Loucy (cell line): ENCODE results near the gene SMURF2.

Experiments
- H2AFZ ChIP-seq: fragments of 200-600 bp; sonication (generic); 2 replicates; pipeline ENCODE4 v1.6.0; 2016; ENCODE audit warnings: antibody characterized with exemption, mild to moderate bottlenecking, low read length, moderate library complexity
- H3F3A ChIP-seq: fragments of 200-600 bp; 2 replicates; pipeline ENCODE4 v1.6.0; 2016; ENCODE audit warnings: antibody characterized with exemption, low read depth, mild to moderate bottlenecking
- H3K27me3 ChIP-seq: fragments of 200-600 bp; sonication (generic); 2 replicates; pipeline ENCODE4 v1.6.1; 2014; ENCODE audit warnings: low read length, mild to moderate bottlenecking; ENCODE audit not compliant: insufficient read depth, poor library complexity, severe bottlenecking
- H3K36me3 ChIP-seq: fragments of 200-600 bp; sonication (generic); 2 replicates; pipeline ENCODE4 v1.6.1; 2016; ENCODE audit warnings: low read length; ENCODE audit not compliant: insufficient read depth
- H3K4me1 ChIP-seq: fragments of 200-600 bp; sonication (generic); 2 replicates; pipeline ENCODE4 v1.5.1; 2014; ENCODE audit warnings: low read length, mild to moderate bottlenecking; ENCODE audit not compliant: insufficient read depth, poor library complexity, severe bottlenecking
- H3K4me2 ChIP-seq: fragments of 200-600 bp; sonication (generic); 2 replicates; pipeline ENCODE4 v1.6.0; 2014; ENCODE audit warnings: antibody characterized with exemption, low read length, low read depth, mild to moderate bottlenecking; ENCODE audit not compliant: poor library complexity, severe bottlenecking
- H3K4me3 ChIP-seq: fragments of 200-600 bp; sonication (generic); 2 replicates; pipeline ENCODE4 v1.5.1; 2014; ENCODE audit warnings: low read length, mild to moderate bottlenecking, mixed read lengths; ENCODE audit not compliant: poor library complexity, severe bottlenecking
- H3K79me2 ChIP-seq: fragments of 200-600 bp; sonication (generic); 2 replicates; pipeline ENCODE4 v1.6.1; 2014; ENCODE audit warnings: low read length; ENCODE audit not compliant: insufficient read depth
- H3K9ac ChIP-seq: fragments of 200-600 bp; sonication (generic); 2 replicates; pipeline ENCODE4 v1.6.0; 2014; ENCODE audit warnings: mild to moderate bottlenecking, low read depth, low read length, moderate library complexity; ENCODE audit not compliant: poor library complexity, severe bottlenecking
- H3K9me2 ChIP-seq: fragments of 200-600 bp; sonication (generic); replicated peaks from 2 replicates; pipeline ENCODE4 v1.6.1; 2016; ENCODE audit warnings: low read depth, low read length, mixed read lengths
- H3K9me3 ChIP-seq: fragments of 200-600 bp; sonication (generic); 2 replicates; pipeline ENCODE4 v1.6.1; 2014; ENCODE audit warnings: mild to moderate bottlenecking, antibody characterized with exemption, low read length, low read depth; ENCODE audit not compliant: insufficient read depth
- H4K20me1 ChIP-seq: fragments of 200-600 bp; sonication (generic); 2 replicates; pipeline ENCODE4 v1.6.0; 2014; ENCODE audit warnings: antibody characterized with exemption, low read length, mild to moderate bottlenecking; ENCODE audit not compliant: insufficient read depth, poor library complexity, severe bottlenecking
- CTCF ChIP-seq: fragments of 200-600 bp; sonication (generic); conservative IDR thresholded peaks from 2 replicates; pipeline ENCODE4 v1.5.1; 2014; ENCODE audit warnings: mild to moderate bottlenecking, antibody characterized with exemption, low read length
- EZH2phosphoT487 ChIP-seq: fragments of 200-600 bp; IDR thresholded peaks from 2 replicates; pipeline ENCODE4 v1.6.1; 2018; ENCODE audit warnings: antibody characterized with exemption, mild to moderate bottlenecking, moderate library complexity, borderline replicate concordance

The SMURF2 gene

GRCh38 chr17:64661976-64662773, at the start of gene SMURF2:
Gene SMURF2, minus strand, starts transcription at chr17:64662307. Its CDS starts 427 bp downstream, at chr17:64661880.
- peaks cover 33% of the 10 kb centered on the region for H4K20me1 ChIP-seq
- no peaks in the 10 kb centered on the region for H3K36me3 ChIP-seq
- H2AFZ ChIP-seq, result peak within 1 kb of the TSS; percentile 97
- peaks cover 5% of the 10 kb centered on the region; the same call in 1 of the 2 replicates for H3F3A ChIP-seq
- H3K4me1 ChIP-seq, result peaks cover 21% of the 10 kb centered on the region
- no peaks in the 10 kb centered on the region for H3K9me2 ChIP-seq
- peak within 1 kb of the TSS; percentile 94 for H3K4me3 ChIP-seq
- H3K9ac ChIP-seq, result peak within 1 kb of the TSS; percentile 93
- H3K27me3 ChIP-seq, result no peaks in the 10 kb centered on the region
- H3K9me3 ChIP-seq, result no peaks in the 10 kb centered on the region
- TF ChIP-seq CTCF (no peak), EZH2phosphoT487 (no peak)
- H3K79me2 ChIP-seq, result peaks cover 45% of the 10 kb centered on the region
- peak within 1 kb of the TSS; percentile 84 for H3K4me2 ChIP-seq

DNA sequence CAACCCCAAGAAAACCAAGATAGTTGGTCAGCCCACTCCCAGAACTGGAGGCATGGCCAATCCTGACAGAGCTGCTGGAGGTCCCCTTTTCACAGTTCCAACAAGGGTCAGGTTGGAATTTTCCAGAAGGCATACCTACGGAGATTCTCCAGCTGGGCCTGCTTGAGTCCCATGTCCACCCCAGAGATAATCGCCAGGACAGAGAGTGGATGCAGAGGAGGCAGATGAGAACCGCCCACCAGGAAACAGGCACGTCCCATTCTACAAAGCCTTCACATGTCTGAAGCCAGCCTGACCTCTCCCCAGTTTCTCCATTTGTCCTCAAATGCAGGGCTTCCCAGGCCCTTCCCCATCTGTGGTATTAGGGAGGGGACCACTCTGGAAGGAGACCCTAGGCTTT, 47.4 kb upstream of the SMURF2 start:
- Histone ChIP-seq H3K36me3 (no peaks in the 10 kb centered on the region), H3K4me2 (peak overlapping the region; percentile 88), H3K27me3 (no peaks in the 10 kb centered on the region), H3K9me3 (no peaks in the 10 kb centered on the region), H3F3A (peaks cover 30% of the 10 kb centered on the region), H3K9me2 (no peaks in the 10 kb centered on the region), H3K4me1 (peaks cover 76% of the 10 kb centered on the region), H3K9ac (peak overlapping the region; percentile 82), H4K20me1 (no peaks in the 10 kb centered on the region), H3K4me3 (peak overlapping the region; percentile 68), H3K79me2 (peaks cover 22% of the 10 kb centered on the region), H2AFZ (no peak overlapping the region)
- TF ChIP-seq CTCF, result no peak
- TF ChIP-seq EZH2phosphoT487, result no peak

DNA sequence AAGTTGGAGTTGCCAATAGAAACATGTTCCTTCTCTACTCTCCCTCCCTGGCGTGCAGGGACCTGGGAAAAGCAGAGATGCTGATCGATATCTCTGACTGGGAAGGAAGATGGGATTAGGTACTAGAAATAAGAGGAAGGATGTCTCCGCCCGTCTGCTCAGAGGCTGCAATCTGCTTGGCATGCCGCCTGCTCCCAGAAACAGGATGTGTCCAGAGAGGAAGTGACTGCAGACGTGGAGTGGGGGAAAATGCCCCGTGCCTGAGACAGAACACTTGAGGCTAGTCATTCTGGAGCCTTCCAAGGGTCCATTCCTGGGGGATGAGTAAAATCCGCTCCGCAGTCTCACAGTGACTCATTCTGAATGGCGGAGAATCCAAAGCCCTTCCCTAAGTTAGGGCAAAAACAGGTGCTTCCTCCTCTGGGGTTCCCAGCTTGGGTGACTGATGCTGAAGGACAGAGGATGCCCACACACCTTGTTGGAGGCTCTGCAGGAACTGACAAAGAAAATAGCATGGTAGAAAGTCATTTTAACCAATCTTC, 45.0 kb upstream of the SMURF2 start:
- peaks cover 19% of the 10 kb centered on the region for H3F3A ChIP-seq
- H3K9me3 ChIP-seq, result no peaks in the 10 kb centered on the region
- peaks cover 58% of the 10 kb centered on the region for H3K4me1 ChIP-seq
- no peaks in the 10 kb centered on the region for H3K36me3 ChIP-seq
- H3K9me2 ChIP-seq, result no peaks in the 10 kb centered on the region
- H3K4me2 ChIP-seq, result no peak overlapping the region
- H3K79me2 ChIP-seq, result peaks cover 19% of the 10 kb centered on the region
- TF ChIP-seq CTCF (no peak), EZH2phosphoT487 (no peak)
- no peak overlapping the region for H3K9ac ChIP-seq
- no peak overlapping the region for H2AFZ ChIP-seq
- H3K27me3 ChIP-seq, result no peaks in the 10 kb centered on the region
- H4K20me1 ChIP-seq, result no peaks in the 10 kb centered on the region
- no peak overlapping the region for H3K4me3 ChIP-seq
